Liver (tissue), 9 donors: ENCODE data around the gene IMMT. TPM values are rescaled to one million over a fixed set of nuclear protein-coding genes. Genes with fewer than 3 reads are reported as not detected.

Experiments
- DNase-seq: peaks from one replicate; pipeline ENCODE4 v3.0.0-alpha.2; 2017; ENCODE audit warnings: low spot score
- H3K27ac ChIP-seq, 2 donors: one replicate each; pipeline ENCODE4 v1.7.0; 2013; ENCODE audit warnings: inconsistent platforms in 2 of 2, low read length in 2 of 2, control low read depth in 1 of 2, low read depth in 1 of 2, mild to moderate bottlenecking in 1 of 2
- H3K27me3 ChIP-seq, 4 donors: one replicate each; pipeline versions ENCODE4 v1.6.1 to v1.7.0; 2013; ENCODE audit warnings: low read length in 3 of 4, inconsistent platforms in 1 of 4, mild to moderate bottlenecking in 1 of 4, moderate library complexity in 1 of 4; ENCODE audit not compliant: control insufficient read depth in 4 of 4, insufficient read depth in 4 of 4
- H3K36me3 ChIP-seq, 4 donors: one replicate each; pipeline versions ENCODE4 v1.6.1 to v1.7.0; 2013; ENCODE audit warnings: low read length in 3 of 4, mild to moderate bottlenecking in 3 of 4, low read depth in 1 of 4, moderate library complexity in 1 of 4; ENCODE audit not compliant: control insufficient read depth in 4 of 4, insufficient read depth in 3 of 4
- H3K4me1 ChIP-seq, 4 donors: one replicate each; pipeline versions ENCODE4 v1.6.1 to v1.7.0; 2013; ENCODE audit warnings: low read length in 3 of 4, mild to moderate bottlenecking in 3 of 4, moderate library complexity in 1 of 4; ENCODE audit not compliant: control insufficient read depth in 4 of 4, insufficient read depth in 4 of 4
- H3K4me3 ChIP-seq, 3 donors: one replicate each; pipeline versions ENCODE4 v1.6.1 to v1.7.0; 2013; ENCODE audit warnings: low read length in 3 of 3, control low read depth in 1 of 3, low read depth in 1 of 3, mild to moderate bottlenecking in 1 of 3
- H3K9ac ChIP-seq, 2 donors: one replicate each; pipeline ENCODE4 v1.7.0; 2013; ENCODE audit warnings: low read length in 2 of 2, mild to moderate bottlenecking in 2 of 2, moderate library complexity in 2 of 2, control low read depth in 1 of 2, low read depth in 1 of 2
- H3K9me3 ChIP-seq, 4 donors: one replicate each; pipeline versions ENCODE4 v1.6.1 to v1.7.0; 2013; ENCODE audit warnings: low read length in 3 of 4; ENCODE audit not compliant: control insufficient read depth in 4 of 4
- CTCF ChIP-seq: fragments of 150-350 bp; IDR thresholded peaks from 2 replicates; pipeline ENCODE4 v1.5.1; 2017; ENCODE audit warnings: improper control_type of control experiment, low read depth, low read length; ENCODE audit not compliant: missing input control
- EGR1 ChIP-seq, 2 donors: IDR thresholded peaks; 2 replicates each; pipeline ENCODE4 v1.6.1; 2016 to 2018; ENCODE audit warnings: antibody characterized with exemption in 2 of 2, low read depth in 2 of 2
- FOXA1 ChIP-seq: IDR thresholded peaks from 2 replicates; pipeline ENCODE4 v1.6.1; 2016; ENCODE audit warnings: antibody characterized with exemption
- FOXA2 ChIP-seq: IDR thresholded peaks from 2 replicates; pipeline ENCODE4 v1.6.1; 2016; ENCODE audit warnings: antibody characterized with exemption
- HNF4G ChIP-seq: IDR thresholded peaks from 2 replicates; pipeline ENCODE4 v1.6.1; 2016; ENCODE audit warnings: antibody characterized with exemption
- JUND ChIP-seq, 2 donors: IDR thresholded peaks; 2 replicates each; pipeline ENCODE4 v1.6.1; 2016; ENCODE audit warnings: antibody characterized with exemption in 2 of 2
- RAD21 ChIP-seq, 2 donors: IDR thresholded peaks; 2 replicates each; pipeline ENCODE4 v1.6.1; 2016; ENCODE audit warnings: antibody characterized with exemption in 2 of 2, mild to moderate bottlenecking in 2 of 2
- RXRA ChIP-seq, 2 donors: IDR thresholded peaks; 2 replicates each; pipeline ENCODE4 v1.6.1; 2017 to 2018; ENCODE audit warnings: antibody characterized with exemption in 2 of 2, mild to moderate bottlenecking in 1 of 2
- SP1 ChIP-seq: IDR thresholded peaks from 2 replicates; pipeline ENCODE4 v1.6.1; 2018; ENCODE audit warnings: antibody characterized with exemption, mild to moderate bottlenecking
- TAF1 ChIP-seq: conservative IDR thresholded peaks from 2 replicates; pipeline ENCODE4 v1.6.1; 2016; ENCODE audit warnings: antibody characterized with exemption, mild to moderate bottlenecking
- YY1 ChIP-seq: IDR thresholded peaks from 2 replicates; pipeline ENCODE4 v1.6.1; 2016; ENCODE audit warnings: antibody characterized with exemption, mild to moderate bottlenecking
- WGBS: extraction: QIAGEN DNeasy Blood & Tissue Kit; methylation state at CpG from one replicate; pipeline ENCODE4 v1.1.7; 2013; 5-methylcytosine and 5-hydroxymethylcytosine counted together
- polyA plus RNA-seq, 2 donors: library from polyadenylated mRNA; stranded (reverse) in 1 of 2; unstranded in 1 of 2; fragments of 200-250 nt in 1 of 2; fragments of >200 nt in 1 of 2; fragmentation: Nextera tagmentation in 1 of 2; extraction: Ambion mirVana in 1 of 2; gene quantifications; one replicate each; pipeline versions ENCODE4 v1.2.1 to v1.2.3, GENCODE V29; 2013 to 2015
- total RNA-seq, 2 donors: library from RNA; depleted of rRNA; stranded (reverse); fragments of >200 nt; gene quantifications; one replicate each; pipeline ENCODE4 v1.2.3, GENCODE V29; 2014
- TF ChIP-seq, protein P1 (sequence below): IDR thresholded peaks from 2 replicates; pipeline ENCODE4 v1.6.1; 2016; ENCODE audit warnings: antibody characterized with exemption
- TF ChIP-seq, protein P2 (sequence below): IDR thresholded peaks from 2 replicates; pipeline ENCODE4 v1.6.1; 2016; ENCODE audit warnings: antibody characterized with exemption, mild to moderate bottlenecking
- TF ChIP-seq, protein P3 (sequence below): IDR thresholded peaks from 2 replicates; pipeline ENCODE4 v1.6.1; 2016; ENCODE audit warnings: antibody characterized with exemption
- donor health status: healthy.
- donor health status: healthy.
- donor health status: healthy.
- donor health status: healthy.
- donor health status: healthy.

IMMT gene
- total and polyA plus RNA-seq, 4 donors, result 38.3 to 49.1 (median 46.9) TPM

DNA sequence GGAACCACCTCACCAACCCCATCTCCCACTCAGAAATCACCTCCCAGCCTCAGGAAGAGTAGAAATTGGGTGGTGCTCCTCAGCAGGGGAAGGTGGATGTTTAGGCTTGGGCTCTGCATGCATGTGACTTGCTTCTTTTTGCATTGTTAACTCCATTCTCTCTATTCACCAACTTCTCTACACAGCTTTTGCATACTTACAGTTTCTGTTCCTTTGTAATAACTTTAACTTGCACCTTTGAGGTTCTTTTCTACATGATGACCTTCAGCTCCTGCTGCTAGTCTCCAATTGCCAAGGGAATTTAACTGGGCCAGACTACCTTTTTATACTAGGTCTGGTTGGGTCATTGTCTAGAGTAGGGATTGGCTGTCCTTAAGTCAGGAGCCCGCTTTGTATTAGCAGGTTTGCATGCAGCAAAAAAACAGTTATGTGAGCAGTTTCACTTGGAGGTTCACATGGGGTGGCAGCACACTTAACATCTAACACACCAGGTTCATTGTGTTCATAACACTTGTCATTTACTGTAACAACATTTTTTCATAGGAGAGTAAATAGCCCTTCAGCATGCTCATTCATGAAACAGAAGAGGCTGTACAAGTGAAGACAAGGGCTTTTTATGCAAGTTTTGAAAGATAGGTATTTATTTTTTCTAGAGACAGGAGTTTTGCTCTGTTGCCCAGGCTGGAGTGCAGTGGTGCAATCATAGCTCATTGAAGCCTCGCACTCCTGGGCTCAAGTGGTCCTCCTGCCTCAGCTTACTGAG lies 16.0 kb upstream of the IMMT start:
- Histone ChIP-seq H3K9me3 (no peaks in the 10 kb centered on the region), H3K9ac (no peak overlapping the region), H3K4me1 (peaks cover 2 to 29% (median 21%) of the 10 kb centered on the region in 4 donors), H3K27ac (no peak overlapping the region), H3K4me3 (no peak overlapping the region), H3K27me3 (no peaks in the 10 kb centered on the region), H3K36me3 (peaks cover 6 to 43% (median 28%) of the 10 kb centered on the region in 4 donors)
- no peak for DNase-seq
- TF ChIP-seq JUND (IDR thresholded peaks at IDR 0.05), result no peak
- TF ChIP-seq, protein P1, sequence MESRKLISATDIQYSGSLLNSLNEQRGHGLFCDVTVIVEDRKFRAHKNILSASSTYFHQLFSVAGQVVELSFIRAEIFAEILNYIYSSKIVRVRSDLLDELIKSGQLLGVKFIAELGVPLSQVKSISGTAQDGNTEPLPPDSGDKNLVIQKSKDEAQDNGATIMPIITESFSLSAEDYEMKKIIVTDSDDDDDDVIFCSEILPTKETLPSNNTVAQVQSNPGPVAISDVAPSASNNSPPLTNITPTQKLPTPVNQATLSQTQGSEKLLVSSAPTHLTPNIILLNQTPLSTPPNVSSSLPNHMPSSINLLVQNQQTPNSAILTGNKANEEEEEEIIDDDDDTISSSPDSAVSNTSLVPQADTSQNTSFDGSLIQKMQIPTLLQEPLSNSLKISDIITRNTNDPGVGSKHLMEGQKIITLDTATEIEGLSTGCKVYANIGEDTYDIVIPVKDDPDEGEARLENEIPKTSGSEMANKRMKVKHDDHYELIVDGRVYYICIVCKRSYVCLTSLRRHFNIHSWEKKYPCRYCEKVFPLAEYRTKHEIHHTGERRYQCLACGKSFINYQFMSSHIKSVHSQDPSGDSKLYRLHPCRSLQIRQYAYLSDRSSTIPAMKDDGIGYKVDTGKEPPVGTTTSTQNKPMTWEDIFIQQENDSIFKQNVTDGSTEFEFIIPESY, result no peak
- no peak for TF ChIP-seq FOXA1
- no peak for TF ChIP-seq RAD21 (IDR thresholded peaks at IDR 0.05)
- TF ChIP-seq YY1, result no peak
- TF ChIP-seq TAF1, result no peak
- TF ChIP-seq FOXA2, result no peak
- no peak for TF ChIP-seq EGR1 (IDR thresholded peaks at IDR 0.05; ENCODE audit: low read depth in 2 of 2)
- no peak for TF ChIP-seq RXRA (IDR thresholded peaks at IDR 0.05)
- TF ChIP-seq, protein P2, sequence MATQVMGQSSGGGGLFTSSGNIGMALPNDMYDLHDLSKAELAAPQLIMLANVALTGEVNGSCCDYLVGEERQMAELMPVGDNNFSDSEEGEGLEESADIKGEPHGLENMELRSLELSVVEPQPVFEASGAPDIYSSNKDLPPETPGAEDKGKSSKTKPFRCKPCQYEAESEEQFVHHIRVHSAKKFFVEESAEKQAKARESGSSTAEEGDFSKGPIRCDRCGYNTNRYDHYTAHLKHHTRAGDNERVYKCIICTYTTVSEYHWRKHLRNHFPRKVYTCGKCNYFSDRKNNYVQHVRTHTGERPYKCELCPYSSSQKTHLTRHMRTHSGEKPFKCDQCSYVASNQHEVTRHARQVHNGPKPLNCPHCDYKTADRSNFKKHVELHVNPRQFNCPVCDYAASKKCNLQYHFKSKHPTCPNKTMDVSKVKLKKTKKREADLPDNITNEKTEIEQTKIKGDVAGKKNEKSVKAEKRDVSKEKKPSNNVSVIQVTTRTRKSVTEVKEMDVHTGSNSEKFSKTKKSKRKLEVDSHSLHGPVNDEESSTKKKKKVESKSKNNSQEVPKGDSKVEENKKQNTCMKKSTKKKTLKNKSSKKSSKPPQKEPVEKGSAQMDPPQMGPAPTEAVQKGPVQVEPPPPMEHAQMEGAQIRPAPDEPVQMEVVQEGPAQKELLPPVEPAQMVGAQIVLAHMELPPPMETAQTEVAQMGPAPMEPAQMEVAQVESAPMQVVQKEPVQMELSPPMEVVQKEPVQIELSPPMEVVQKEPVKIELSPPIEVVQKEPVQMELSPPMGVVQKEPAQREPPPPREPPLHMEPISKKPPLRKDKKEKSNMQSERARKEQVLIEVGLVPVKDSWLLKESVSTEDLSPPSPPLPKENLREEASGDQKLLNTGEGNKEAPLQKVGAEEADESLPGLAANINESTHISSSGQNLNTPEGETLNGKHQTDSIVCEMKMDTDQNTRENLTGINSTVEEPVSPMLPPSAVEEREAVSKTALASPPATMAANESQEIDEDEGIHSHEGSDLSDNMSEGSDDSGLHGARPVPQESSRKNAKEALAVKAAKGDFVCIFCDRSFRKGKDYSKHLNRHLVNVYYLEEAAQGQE, result no peak
- TF ChIP-seq, protein P3, sequence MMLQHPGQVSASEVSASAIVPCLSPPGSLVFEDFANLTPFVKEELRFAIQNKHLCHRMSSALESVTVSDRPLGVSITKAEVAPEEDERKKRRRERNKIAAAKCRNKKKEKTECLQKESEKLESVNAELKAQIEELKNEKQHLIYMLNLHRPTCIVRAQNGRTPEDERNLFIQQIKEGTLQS, result no peak
- TF ChIP-seq CTCF, result no peak
- TF ChIP-seq SP1, result no peak
- TF ChIP-seq HNF4G, result no peak
- 59% methylated on average over 2 of the region's 2 CpGs for WGBS

DNA sequence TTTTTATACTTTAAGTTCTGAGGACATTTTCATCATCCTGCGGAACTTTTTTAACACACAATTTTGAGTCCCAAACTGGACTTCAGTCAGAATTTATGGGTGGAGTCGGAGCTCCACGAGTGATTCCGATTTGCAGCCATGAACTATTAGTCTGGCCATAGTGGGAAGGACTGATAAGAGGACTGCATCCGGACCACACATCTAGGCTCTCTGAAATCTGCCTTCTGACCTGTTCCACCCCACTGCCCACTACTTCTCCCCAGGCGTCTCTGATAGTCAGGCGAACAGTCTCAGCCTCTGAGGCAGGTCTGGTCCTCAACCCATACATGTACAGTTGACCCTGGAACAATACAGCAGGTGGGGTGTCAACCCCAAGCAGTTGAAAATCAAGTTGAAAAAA lies 9.2 kb upstream of the IMMT start:
- Histone ChIP-seq H3K4me3 (no peak overlapping the region), H3K4me1 (peaks cover 0 to 19% (median 6%) of the 10 kb centered on the region in 4 donors), H3K9me3 (no peaks in the 10 kb centered on the region), H3K27ac (no peak overlapping the region), H3K27me3 (no peaks in the 10 kb centered on the region), H3K9ac (no peak overlapping the region), H3K36me3 (peaks cover 6 to 32% (median 23%) of the 10 kb centered on the region in 4 donors)
- no peak for TF ChIP-seq FOXA1
- TF ChIP-seq FOXA2, result no peak
- no peak for DNase-seq
- WGBS, result 77% methylated on average over 7 of the region's 7 CpGs
